IPS-11a (cell line): ENCODE measurements around the gene CHTOP.

Experiments used
- H3K4me3 ChIP-seq: one replicate; pipeline ENCODE4 v1.5.1; 2013; ENCODE audit warnings: low read depth, low read length, control low read depth

CHTOP gene

DNA sequence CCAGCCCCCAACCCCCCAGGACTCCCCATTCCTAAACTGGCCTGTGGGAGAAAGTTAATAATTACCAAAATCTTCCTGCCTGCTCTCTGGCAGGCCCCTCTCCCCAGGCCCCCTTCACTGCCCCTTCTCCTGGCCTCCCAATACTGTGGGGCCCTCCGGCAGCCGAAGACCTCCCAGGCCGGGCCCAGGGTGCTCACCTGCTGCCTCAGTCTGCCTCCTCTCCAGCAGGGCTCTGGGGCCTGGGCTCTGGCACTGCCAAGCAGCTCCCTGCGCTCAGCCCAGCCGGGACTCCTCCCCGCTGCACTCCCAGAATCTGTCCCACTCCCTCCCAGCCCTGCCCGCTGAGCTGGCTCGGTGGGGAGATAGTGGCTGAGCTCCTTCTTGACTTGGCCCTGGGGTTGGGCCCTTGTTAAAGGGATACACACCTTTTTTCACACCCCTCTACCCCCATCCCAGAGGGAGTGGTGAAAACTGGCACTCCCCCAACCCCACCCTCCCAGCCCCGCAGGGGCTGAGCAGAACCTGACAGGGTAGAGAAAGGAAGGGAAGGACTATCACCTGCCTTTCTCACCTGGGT lies 21.0 kb upstream of the CHTOP start, which contains the start of gene S100A16:
S100A16 (minus strand) TSS at position 383 of the 577 bp plus-strand sequence. CDS start 4,986 bp downstream, outside the sequence.
- H3K4me3 ChIP-seq, result no peak within 1 kb of the TSS

DNA sequence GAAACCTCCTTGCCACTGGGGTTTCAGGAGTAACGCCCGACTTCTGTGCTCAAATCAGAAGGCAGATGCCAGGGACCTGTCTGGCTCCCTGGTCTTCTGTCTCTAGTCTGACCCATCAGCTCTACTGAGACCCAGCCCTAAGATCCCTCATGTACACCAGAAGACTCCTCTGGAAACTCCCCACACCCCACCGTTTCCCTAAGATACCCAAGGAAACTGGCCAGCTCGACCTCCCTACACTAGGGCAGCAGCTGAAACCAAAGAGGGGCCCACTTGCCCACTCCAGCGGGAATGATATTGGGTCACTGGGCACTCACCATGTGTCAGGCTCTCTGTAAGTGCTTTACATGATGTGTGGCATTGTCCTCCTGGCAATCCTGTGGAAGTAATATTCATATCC lies 20.5 kb upstream of the CHTOP start:
- no peak overlapping the region for H3K4me3 ChIP-seq

DNA sequence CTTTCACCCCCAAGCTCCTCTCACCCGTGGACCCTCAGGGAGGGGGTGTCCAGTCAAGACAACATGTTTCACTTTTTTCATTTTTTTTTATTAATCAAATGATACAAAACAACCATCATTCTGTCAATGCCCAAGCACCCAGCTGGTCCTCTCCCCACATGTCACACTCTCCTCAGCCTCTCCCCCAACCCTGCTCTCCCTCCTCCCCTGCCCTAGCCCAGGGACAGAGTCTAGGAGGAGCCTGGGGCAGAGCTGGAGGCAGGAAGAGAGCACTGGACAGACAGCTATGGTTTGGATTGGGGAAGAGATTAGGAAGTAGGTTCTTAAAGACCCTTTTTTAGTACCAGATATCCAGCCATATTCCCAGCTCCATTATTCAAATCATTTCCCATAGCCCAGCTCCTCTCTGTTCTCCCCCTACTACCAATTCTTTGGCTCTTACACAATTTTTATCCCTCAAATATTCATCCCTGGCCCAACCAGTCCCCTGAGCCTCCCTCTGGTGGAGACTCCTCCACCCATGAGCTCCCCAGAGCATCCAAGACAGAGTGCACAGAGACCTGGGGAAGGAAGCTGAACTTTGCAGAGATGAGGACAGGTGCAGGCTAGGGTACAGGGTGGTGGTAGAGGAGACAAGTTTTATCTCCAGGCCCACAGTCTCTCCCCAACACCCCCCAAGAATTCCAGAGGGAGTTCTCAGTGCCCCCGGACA lies 19.5 kb upstream of the CHTOP start:
- no peak overlapping the region for H3K4me3 ChIP-seq

DNA sequence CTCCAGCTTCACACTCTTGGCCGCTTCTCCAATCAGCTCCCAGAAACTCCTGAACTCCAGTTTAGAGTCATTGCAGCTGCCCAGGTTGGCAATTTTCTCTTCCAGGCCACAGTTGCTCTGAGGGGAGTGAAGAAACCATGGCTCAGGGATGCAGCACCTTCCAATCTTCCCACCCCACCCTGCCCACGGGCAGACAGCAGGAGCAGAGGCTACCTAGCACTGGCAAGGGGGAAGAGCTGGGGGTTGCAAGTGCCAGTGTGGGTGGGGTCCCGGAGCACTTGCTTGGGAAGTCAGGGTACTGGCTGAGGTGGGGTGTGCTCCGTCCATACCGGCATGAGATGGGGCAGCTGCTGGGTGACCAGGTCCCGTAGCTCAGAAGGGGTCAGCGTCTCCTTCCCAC lies 19.0 kb upstream of the CHTOP start:
- H3K4me3 ChIP-seq, result no peak overlapping the region

DNA sequence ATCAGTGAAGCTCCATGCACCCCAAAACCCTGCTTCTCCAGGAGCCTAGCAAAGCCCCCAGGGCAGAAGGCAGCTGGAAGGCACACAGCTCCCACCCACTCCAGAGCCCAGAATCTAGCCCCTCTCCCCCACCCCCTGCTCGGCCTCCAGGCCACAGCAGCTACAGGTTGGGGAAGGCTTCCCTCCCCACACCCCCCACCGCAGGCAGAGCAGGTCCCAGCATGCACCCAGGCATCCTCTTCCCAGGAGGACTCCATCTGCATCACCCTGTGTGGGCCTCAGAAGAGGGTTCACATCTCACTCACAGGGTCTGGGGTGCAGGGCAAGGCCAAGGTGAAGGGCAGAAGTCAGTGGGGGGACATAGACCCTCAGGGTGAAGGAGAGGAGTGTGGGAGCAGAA lies 18.5 kb upstream of the CHTOP start:
- H3K4me3 ChIP-seq, result no peak overlapping the region

DNA sequence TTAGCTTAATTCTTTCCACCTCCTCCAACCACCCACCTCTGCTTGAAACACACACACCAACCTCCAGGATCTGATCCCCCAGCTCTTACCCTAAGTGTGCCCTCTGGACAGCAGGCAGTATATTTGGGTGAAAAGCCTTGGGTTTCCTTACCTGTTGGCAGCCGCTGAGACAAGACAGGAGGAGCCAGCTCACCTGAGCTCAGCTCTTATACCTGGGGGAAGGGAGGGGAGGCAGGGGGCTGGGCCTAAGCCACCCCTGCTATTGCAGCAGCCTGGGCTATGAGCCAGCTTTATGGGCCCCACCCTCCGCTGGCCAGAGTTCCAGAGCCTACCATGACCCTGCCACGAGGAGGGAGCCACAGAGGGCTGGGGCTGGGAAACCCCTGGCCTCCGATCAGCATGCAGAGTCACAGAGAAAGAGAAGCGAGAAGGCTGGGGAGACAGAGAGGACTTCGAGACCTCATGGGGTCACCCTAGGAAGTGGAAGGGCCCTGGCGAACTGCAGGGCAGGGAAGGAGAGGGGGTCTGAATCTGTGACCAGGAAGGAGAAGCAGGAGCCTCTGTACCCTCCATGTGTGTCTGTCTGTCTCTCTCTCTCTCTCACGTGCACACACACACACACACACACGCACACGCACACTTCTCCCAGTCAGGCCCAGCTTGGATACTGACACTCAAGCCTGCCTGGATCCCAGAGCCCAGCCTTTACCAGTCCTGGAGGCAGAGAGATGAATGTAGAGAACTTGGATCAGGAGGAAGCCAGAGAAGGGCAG lies 17.5 kb upstream of the CHTOP start, which contains the start of gene S100A14:
S100A14 (minus strand) TSS at position 182 of the 773 bp plus-strand sequence. CDS start 467 bp downstream, outside the sequence.
- no peak within 1 kb of the TSS for H3K4me3 ChIP-seq

DNA sequence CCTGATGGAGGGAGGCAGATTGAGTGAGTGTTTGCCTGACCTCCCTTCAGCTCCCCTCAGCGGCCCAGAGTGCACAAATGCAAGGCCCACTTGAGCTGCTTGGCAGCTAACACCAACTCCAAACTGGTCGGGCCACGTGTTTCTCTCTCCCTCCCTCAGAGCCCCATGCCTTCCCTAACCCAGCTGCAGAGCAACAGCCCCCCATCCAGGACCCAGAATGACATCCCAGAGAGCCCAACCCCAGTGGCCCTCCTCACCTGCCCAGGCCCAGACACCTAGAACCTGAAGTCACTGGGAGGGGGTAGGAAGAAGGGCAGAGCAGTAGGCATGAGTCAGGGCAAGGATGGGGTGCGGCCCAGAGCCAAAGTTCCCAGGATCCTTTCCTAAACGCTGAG lies 17.0 kb upstream of the CHTOP start:
- H3K4me3 ChIP-seq, result no peak overlapping the region

DNA sequence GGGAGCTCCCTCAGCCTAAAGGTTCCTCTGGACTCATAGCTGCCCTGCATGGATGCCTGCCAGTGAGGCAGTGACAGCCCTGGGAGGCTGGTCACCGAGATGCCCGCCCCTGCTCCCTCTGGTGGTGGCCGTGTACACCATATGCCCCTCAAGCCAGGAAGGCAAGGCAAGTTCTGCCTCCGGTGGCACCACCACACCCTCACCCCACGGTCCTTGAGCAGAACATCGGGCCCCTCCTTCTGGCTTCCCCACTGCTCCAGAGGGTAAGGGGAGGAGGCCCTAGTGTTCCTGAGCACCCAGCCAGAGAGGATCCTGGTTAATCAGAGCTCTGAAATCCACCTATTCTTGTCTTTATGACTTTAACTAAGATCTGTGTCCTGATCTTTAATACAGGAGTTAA lies 16.2 kb upstream of the CHTOP start:
- no peak overlapping the region for H3K4me3 ChIP-seq

DNA sequence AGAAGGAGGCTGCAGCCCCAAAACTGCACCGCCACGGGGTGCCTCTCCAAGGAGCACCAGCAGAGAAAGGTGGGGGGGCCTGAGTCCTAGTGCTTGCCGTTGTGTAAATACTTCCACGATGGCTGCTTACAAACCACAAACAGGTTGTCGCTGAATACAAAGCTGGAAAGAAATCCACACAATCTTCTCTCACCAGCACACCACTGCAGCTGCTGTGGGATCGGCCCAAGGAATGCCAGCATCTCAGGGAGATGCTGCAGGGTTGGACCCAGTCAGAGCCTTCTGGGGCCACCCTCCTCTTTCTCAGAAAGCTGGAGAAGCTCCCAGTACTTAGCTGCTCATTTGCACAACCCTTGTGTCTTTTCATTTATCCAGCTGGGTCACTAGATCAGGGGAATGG lies 14.7 kb upstream of the CHTOP start:
- H3K4me3 ChIP-seq, result no peak overlapping the region

DNA sequence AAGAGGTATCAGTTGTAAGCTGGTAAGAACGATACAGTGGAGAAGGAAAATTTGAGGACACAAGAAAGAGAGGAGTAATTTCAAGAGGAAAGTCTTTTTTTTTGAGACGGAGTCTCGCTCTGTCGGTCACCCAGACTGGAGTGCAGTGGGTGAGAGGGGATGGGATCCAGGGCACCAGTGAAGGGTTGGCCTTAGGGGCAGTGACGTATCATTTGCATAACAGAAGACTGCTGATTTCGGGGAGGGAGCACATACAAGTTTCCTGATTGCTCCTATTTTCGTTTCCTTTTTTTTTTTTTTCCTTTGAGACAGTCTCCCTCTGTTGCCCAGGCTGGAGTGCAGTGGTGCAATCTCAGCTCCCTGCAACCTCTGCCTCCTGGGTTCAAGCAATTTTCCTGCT lies 10.8 kb upstream of the CHTOP start:
- no peak overlapping the region for H3K4me3 ChIP-seq

DNA sequence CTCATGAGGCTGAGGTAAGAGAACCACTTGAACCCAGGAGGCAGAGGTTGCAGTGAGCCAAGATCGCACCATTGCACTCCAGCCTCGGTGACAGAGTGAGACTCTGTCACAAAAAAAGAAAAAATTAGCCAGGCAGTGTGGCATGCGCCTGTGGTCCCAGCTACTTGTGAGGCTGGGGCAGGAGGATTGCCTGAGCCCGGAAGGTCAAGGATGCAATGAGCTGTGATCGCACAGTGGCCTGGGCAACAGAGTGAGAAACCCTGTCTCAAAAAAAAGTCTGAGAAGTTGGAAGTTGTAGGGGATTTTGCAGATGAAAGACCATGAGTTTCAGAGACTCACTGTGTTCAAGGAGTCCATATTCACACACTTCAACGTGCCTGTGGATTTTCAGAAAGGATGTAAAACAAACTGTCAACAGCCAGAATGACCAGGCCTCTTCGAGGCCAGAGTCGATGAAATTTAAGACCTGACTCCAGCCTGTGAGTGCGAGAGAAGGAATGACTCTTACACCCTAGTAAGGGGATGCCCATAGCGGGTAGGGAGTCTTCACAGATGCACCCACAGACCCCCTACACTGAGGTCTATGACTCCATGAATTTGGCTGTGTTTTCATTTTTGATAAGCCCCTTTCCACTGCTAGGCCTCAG lies 8.8 kb upstream of the CHTOP start:
- no peak overlapping the region for H3K4me3 ChIP-seq

DNA sequence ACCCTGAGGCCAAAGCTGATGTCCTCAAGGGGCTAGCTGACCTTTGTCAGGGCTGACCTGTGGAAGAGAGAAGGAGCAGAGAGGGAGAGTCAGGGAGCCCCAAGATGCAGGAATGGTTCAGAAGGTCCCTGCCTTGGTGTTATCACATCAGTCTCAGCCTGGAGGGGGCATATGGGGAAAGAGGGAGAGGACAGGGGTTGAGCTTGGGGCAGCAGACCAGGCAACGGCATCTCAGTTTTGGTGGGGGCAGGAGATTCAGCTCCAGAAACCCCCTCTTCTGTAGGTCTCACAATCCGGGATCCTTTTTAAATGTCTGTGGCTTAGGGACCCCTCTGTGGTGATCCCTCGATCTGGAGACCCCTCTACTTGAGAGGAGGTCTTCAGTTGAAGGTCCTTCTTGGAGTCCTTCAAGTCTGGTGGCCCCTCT lies 7.4 kb upstream of the CHTOP start:
- peak overlapping the region; percentile 42 for H3K4me3 ChIP-seq

DNA sequence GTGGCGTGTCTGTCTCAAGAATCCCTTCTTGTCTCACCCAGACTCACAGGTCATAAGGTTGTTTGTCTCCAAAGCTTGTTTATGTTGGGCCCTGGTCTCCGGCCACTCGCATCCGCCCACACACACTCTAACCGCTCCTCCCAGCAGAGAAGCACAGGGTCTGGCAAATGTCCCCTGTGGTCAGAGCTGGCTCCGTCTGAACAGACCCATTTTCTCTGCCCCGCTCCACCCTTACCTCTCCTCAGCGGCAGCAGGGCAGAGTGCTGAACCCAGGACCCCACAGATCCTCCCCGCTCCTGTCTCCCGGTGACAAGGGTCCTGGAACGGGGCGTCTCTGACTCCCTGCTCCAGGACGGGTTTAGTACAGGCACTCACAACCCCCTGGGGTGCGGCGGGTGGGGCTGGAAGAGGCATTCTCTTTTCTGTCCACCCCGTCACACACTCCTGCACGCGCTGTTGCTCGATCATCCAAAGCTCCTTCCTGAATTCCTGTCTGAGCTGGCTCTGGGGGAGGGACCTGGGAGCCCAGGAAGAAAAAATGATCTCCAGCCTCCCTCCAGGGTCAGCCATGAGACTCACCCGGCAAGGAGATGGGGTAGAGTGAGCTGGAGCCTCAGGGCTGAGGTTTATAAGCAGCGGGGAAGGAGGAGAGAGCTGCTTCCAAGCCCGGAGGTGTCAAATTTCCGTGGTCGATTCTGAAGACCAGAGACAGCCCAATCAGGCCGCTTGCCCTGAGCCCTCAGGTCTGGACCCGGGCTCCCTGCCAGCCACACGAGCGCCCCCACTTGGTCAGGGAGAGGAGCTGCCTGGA lies 6.8 kb upstream of the CHTOP start, which contains the start of gene S100A13:
S100A13 (minus strand) TSS at position 602 of the 811 bp plus-strand sequence. CDS start 1,033 bp downstream, outside the sequence.
- H3K4me3 ChIP-seq, result peak within 1 kb of the TSS; percentile 42

DNA sequence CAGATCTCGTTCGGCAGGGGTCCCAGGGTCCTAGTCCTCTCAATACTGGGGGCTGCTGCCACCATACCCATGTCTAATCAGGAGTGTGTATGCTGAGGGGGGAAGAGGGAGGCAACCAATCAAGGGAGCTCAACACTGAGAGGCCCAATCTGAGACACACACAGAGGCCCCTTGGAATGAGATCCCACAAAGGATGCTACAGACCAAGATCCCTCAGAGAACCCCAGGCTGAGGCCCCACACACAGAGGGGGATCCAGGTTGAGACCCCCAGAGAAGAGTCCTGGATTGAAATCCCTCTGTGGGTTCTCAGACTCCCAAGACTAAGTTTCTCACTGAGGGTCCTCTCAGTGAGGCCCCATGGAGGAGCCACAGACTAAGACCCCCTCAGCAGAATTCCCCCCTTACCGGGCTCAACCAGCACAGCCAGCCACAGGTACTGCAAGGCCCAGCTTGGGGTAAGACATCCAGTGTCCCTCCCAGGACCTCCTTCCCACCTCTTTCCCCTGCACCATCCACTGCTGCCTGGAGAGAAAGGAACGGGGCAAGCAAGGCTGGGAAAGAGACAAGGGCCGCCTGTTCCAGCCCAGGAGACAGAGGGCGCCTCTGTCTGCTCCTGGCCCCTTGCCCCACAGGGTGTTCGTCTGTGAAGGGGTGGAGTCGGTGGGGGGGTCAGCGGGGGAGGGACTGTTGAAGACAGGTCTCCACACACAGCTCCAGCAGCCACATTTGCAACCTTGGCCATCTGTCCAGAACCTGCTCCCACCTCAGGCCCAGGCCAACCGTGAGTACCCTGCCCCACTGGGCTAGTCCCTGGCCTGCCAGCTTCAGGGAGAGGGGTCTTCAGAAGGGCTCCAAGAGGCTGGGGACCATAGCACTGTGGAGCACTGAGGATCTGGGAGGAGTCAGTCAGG lies 5.9 kb upstream of the CHTOP start, which contains the start of gene S100A1:
S100A1 (plus strand) TSS at position 720 of the 912 bp plus-strand sequence. CDS start 2,088 bp downstream, outside the sequence.
- peak within 1 kb of the TSS; percentile 42 for H3K4me3 ChIP-seq

DNA sequence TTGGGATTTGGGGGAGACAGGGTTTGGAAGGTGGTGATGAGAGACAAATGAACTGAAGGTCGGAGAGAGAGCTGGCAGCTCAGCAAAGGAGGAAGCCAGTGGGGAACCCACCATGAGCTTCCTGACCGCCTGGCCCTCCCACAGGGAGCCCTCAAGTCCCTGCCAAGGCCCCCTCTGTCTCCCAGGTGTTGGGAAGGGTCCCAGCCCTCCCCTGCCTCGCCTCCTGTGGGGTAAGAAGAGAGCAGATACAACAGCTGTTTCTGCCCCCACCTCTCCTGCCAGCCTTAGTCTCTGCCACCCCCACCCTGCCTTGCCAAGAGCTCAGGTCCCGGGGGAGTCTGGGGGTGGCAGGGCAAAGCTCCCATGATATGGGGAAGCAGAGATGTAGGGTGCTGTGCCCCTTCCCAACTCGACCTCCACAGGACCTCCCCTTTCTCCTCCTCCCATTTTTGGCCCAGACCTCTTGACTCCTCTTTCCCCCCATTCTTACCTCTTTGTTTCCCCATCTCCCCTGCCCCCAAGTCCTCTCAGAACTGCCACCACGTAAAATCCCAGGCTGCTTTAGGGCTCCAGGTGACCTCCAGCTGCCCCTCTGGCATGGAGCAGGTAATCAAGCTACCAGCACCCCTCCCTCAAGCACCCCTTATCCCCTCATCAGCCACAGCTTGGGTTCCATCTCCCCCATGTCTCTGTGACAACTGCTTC lies 5.1 kb upstream of the CHTOP start:
- no peak overlapping the region for H3K4me3 ChIP-seq

DNA sequence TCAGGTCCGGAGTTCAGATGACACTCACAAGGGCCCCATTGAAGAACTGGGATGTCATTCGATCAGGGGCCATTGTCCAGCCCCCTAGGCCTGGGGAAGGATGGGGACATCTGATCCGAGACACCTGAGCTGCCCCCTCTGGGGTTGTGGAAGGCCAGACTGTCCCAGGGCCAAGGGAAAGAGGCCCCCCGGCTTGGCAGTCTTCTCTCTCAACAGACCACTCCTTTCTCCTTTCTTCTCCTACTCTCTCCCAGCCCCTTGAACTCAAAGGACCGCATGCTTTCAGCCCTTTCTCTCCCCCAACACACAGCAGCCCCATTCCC lies 4.6 kb upstream of the CHTOP start:
- no peak overlapping the region for H3K4me3 ChIP-seq

DNA sequence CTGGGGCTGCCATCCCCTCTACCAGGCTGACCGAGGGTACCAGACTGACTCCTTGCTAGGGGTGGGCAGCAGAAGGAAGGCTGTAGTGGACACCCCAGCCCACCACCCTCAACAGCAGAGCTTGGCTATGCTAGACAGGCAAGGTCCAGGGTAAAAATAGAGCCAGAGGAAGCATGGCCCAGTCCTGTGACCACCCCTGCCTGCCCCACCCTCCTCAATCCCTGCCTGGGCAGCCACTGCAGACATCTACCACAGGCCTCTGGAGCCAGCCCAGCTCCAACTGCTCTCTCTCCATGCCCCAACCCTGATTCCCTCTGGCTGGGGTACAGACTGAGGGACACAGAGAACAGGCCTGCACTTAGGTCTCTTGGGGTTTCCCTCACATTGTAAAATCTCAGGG lies 3.9 kb upstream of the CHTOP start:
- H3K4me3 ChIP-seq, result no peak overlapping the region

DNA sequence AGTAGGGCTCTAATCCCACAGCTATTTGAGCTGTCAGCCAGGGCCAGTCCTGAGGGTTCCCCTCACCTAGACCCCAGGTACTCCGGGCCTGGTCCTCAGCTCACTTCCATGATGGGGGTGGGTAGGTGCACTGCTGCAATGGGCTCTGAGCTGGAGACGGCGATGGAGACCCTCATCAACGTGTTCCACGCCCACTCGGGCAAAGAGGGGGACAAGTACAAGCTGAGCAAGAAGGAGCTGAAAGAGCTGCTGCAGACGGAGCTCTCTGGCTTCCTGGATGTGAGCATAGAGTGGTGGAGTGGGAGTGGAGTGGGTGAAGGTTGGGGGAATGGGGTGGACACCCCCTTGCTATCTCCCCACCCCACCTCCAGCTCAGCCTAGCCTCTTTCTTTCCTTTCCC lies 3.5 kb upstream of the CHTOP start:
- no peak overlapping the region for H3K4me3 ChIP-seq
